NCI-H748 treated with DMSO at 0.1 percent for 48 hours (cell line): ENCODE results near the gene ACTG2.
"Not testable (repeated sequence)": the region's sequence is repeated elsewhere in the genome, so short reads cannot be mapped to it uniquely, and the experiment has no call there.

ENCODE experiments used
- DNase-seq: peaks from one replicate; lab custom pipeline; 2025; lab: John Stamatoyannopoulos, UW

ACTG2 gene

DNA sequence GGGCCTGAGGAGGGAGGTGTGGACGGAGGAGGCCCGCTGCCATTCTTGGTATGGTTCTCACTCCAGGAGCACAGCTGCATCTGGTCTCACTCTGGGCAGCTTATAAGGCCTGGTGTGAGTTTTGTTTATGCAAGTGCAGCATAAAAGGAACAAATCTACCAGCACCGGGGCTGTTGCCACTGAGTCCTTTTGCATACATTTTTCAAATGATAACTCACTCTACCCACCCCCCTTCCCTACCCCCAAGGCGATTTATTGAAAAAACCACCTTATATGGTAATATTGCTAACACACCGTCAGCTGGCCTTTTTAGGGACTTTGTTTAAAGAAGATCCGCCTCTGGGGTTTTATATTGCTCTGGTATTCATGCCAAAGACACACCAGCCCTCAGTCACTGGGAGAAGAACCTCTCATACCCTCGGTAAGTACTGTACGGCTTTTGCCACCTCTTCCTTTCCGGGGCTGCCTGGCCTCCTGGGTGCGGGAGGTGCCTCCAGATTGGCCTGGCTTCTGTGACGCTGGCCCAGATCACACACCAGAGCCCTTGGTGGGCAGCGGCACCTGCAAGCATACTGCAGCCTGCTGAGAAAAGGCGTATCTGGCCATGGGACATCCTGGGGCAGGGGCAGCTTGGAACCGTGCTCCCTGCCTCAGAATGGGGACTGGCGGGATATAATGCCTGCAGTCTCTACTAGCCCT, at the start of gene ACTG2:
TSS of gene ACTG2 (plus strand) at position 378 of the 699 bp plus-strand sequence. CDS start 8,304 bp downstream, outside the sequence.
- no peak for DNase-seq

DNA sequence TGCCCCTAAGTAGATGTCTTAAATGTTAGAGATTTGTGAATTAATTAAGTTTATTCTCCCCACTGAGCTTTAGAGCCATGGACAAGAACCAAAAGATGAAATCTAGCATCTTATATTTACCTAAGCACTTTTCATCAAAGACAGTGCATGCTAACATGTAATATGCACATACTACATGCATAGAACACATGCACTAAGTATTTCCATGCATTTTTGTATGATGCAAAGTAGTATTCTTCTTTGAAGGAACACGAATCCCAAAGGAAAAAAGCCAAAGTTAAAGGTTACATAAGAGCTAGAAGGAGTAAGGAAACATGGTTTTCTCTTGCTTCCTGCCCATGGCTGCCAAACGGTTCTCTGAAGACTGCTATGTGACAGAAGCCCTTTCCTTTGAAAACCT, 48.7 kb upstream of the ACTG2 start:
- DNase-seq, result no peak

DNA sequence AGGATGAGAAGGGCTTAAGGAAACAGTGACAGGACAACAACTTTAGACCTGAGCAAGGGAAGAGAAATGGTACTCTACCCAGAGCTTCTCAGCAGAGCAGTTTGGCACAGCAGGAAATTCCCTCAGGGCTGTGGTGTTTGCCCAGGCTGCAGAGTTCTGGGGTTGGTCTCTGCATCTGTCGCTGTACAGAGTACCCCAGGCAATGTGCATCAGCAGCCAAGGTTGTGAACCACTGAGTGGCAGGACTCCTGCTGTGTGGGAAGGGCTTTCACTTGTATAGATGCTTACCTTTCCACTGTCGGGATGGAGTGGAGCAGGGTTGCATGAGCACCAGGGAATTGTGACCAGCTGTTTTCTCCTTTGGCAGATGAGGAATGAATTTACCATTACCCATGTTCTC, 42.8 kb upstream of the ACTG2 start:
- no peak for DNase-seq

DNA sequence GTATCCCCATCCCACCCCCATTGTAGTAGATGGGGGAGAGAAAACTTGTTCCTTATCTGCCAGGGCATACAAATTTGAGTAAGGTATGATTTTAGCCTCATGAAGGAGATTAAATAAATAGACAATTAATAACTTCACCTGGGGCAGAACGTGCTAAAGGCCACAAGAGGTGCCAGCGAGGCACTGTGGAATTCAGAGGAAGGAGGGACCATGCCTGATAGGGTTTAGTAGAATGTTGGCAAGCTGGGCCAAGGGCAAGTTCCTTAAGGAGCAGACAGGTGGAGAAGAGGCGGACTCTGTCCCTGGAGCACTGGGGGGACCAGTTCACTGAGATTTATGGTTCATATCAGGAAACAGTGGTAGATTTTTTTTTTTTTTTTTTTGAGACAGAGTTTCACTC, 41.5 kb upstream of the ACTG2 start:
- DNase-seq, result no peak

DNA sequence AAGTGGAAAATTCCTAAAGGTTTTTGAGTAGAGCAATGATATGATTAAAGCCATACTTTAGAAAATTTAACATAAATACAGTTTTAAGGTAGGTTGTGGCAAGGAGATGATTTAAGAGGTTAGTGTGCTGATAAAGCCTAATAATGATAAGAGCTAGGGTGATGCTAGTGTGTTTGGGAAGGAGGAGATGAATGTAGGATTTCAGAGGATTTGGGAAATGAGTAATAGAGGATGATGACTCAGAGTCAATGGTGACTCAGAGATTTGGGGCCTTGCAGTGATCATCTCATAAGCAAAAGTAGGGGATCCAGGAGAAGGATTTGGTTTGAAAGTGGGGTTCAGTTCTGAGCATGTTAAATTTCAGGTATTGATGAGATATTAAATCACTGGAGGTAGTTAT, 40.8 kb upstream of the ACTG2 start:
- DNase-seq, result no peak

DNA sequence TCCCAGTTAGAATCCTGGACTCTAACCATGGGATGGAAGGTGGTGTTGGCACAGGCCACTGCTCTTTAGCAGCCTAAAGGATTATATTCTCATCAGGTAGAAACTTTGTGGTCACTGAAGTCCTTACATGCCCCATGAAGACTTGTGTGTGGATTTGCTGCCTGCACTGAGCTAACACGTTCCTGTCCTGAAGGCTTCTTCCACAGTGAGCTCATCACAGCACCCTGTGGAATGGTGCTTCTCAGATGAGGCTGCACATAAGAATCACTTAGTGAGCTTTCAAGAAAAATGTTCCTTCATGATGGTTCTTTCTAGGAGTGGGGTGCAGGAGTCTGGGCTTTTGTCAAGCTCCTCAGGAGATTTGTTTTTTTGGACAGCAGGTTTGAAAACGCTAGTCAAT, 37.3 kb upstream of the ACTG2 start:
- no peak for DNase-seq

DNA sequence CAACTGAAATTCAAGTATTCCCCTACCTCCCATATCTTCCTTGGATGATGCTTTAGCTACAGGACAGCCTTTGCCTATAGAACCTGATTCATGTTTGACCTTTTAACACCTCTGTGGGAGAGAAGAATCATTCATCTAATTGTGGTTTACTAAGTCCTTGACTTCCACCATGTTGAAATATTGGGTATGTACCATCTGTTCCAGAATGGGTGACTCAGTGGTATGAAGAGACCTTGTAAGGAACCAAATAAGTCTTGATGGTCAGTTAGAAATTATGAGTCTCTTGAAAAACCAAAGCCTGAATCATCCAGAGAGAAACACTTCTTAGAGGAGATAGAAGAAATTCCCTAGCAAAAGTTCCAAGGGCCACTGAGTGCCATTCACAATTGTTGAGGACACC, 36.6 kb upstream of the ACTG2 start:
- DNase-seq, result no peak

DNA sequence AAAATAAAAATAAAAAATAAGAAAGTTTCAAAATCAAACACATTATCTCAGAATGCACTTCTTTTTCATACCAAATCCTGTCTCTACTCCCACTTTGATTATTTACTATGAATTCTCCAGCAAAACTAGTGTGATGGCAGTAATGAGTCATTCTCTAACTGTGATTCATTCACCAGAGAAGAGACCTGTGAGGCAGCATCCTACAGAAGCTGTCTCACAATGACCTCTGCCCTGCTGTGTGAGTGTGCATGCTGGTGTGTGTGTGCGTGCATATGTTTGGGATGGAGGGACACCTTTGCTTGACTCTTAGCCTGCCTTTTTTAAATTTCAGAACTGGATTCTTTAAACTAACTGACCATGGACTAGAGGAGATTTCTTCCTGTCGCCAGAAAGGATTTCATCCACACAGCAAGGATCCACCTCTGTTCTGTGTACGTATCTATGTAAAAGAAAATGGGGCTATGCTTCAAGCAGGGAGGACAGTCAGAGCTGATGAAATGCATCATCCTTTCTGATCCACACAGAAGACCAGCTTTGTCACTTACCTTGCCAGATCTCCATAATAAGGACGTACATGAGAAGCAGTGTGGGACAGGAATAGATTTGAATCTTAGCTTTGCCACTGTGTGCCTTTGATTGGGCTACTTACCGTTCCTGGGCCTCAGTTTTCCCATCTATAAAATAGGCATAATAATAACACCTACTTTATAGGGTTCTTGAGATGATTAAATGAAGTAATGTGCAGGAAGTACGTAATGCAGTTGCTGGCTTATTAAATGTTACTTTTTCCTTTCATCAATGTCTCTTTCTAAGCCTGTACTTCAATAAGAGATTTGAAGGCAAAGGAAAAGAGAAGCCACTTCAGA, 32.9 kb upstream of the ACTG2 start:
- no peak for DNase-seq

DNA sequence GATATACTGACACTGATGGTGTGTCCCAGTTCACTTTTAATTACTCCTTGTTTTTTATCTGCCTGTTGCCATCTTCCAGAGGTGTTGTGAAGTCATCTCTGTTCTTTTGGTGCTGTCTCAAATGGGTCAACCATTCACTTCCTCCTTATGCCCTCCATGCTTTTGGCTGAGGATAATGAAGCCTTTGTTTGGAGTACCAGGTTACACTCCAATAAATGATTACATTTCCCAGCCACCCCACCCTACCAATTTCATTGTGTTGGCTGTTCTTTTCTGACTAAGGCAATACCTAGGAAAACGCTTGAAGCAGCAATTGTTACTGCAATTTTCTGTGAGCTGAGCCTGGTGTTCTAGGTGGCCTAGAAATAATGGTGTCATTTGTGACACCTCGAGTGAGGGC, 29.8 kb upstream of the ACTG2 start:
- DNase-seq, result no peak

DNA sequence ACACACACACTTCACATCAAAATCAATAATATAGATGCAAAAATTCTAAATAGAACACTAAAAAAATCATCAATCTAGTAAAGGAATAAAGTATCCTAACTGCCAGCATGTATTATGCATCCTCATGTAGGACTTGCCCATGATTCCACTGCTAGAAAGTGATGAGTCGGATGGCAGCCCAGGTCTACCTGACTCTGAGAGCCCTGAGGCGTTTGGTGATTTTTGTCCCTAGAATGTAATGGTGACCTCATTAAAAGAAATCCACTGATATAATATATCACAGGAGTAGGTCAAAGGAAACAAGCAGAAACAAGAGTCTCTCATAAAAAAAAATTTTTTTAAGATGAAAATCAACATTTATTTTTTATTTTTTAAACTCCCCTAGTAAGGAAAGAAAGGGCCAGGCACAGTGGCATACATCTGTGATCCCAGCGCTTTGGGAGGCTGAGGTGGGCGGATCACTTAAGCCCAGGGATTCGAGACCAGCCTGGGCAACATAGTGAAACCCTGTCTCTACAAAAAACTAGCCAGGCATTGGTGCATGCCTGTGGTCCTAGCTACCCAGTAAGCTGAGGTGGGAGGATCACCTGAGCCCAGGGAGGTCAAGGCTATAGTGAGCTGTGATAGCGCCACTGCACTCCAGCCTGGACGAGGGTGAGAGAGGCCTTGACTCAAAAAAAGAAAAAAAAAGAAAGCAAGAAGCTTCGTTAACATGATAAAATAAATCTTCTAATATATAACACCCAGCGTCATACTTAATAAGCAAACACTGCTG, 24.4 kb upstream of the ACTG2 start:
- no peak for DNase-seq

DNA sequence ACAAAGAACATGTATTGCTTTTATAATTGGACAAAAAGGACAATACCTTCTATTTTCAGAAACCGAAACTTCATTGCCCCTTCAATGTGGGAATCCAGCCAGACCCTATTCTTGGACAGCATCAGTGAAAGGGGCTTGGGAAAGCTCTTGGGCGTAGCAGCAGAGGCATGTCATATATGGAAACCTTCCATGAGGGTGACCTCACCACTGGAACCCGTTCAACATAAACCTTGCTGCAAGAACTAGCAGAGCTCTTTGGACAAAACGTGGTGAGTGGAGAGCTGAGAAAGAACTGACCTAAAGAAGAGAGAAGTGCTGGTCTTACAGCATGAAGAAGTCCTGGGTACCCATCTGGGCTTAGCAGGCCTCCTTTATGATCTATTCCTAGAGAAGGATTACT, 22.7 kb upstream of the ACTG2 start:
- no peak for DNase-seq

DNA sequence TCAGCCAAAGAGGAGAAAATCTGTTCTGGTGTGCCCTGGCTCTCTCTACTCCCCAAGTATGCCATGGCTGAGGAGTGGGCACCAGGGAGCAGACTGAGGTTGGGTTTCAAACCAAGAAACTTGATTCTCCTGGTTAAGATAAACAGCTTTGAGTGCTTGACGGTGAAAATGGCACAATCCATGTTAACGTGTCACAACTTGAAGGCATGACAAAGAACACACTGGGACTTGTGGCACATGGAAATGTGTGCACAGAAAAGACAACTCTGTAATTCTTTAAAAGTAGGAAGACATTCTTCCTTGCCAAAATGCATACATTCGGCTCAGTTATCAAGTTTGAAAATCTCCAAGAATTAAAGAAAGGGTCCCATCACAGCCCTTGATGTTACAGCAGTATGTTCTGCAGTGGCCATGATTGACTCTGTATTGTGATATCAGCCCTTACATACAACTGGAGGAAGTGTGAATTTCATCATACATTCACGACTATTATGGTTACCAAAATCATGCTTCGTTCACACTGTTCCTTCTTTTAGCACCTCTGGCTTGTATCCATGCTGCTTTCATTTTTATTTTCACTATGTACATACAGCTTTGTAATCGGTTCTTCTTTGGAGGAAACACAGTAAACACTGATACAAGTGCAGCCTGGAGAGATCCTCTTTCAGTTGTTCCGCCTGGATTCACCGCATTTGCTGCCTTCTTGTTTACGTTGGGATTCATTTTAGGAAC, 15.6 kb upstream of the ACTG2 start:
- DNase-seq, result no peak

DNA sequence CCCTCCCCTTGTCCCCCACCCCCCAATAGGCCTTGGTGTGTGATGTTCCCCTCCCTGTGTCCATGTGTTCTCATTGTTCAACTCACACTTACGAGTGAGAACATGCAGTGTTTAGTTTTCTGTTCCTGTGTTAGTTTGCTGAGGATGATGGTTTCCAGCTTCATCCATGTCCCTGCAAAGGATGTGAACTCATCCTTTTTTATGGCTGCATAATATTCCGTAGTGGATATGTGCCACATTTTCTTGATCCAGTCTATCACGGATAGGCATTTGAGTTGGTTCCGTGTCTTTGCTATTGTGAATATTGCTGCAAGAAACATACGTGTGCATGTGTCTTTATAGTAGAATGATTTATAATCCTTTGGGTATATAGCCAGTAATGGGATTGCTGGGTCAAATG, 14.8 kb upstream of the ACTG2 start:
- DNase-seq, result not testable (repeated sequence)

DNA sequence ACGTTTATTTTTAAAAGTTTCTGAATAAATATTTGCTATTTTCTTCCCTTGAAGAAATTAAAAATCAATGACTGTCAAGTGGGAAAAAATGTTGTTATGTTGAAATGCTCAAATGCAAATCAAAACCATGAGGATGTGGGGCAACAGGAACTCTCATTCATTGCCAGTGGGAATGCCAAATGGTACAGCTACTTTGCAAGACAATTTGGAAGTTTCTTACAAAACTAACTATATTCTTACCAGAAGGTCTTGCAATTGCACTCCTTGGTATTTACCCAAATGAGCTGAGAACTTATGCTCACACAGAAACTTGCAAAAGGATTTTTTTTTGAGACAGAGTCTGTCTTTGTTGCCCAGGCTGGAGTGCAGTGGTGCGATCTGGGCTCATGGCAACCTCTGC, 7.4 kb upstream of the ACTG2 start:
- no peak for DNase-seq

DNA sequence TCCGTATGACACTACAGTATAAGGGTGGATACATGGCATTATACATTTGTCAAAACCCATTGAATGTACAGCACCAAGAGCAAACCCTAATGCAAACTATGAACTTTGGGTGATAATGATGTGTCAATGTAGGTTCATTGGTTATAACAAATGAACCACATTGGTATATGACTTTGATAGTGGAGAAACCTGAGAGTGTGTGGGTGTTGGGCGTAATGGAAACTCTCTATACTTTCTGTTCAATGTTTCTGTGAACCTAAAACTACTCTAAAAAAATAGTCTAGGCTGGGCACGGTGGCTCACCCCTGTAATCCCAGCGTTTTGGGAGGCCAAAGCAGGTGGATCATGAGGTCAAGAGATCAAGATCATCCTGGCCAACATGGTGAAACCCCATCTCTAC, 6.5 kb upstream of the ACTG2 start:
- no peak for DNase-seq

DNA sequence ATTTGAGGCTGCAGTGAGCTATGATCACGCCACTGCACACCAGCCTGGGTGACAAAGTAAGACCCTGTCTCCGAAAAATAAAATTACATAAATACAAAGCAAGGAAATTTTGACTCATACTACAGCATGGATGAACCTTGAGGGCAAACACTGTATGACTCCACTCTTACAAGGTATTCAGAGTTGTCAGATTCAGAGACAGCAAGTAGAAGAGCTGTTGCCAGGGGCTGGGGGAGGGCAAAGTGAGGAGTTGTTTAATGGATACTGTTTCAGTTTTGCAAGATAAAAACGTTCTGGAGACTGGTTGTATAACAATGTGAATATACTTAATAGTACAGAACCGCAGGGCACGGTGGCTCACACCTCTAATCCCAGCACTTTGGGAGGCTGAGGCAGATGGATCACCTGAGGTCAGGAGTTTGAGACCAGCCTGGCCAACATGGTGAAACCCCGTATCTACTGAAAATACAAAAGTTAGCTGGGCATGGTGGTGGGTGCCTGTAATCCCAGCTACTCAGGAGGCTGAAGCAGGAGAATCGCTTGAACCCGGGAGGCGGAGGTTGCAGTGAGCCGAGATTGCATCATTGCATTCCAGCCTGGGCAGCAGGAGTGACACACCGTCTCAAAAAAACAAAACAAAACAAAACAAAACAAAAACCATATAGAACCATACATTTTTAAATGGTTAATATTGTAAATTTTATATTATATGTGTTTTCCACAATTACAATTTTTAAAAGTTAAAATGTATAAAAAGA, 5.0 kb upstream of the ACTG2 start:
- not testable (repeated sequence) for DNase-seq

DNA sequence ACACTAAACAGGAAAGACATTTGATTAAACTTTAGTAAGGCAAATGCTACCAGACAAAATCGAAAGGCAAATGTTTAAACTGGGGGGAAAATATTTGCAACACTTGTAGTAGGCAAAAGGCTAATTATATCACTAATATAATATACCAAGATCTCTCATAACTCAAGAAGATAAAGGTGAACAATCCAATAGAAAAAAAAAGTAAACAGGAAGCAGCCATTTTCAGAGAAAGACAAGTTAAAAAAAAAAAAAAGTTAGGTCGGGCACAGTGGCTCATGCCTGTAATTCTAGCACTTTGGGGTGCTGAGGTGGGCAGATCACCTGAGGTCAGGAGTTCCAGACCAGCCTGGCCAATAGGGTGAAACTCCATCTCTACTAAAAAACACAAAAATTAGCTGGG, 4.4 kb upstream of the ACTG2 start:
- DNase-seq, result no peak

DNA sequence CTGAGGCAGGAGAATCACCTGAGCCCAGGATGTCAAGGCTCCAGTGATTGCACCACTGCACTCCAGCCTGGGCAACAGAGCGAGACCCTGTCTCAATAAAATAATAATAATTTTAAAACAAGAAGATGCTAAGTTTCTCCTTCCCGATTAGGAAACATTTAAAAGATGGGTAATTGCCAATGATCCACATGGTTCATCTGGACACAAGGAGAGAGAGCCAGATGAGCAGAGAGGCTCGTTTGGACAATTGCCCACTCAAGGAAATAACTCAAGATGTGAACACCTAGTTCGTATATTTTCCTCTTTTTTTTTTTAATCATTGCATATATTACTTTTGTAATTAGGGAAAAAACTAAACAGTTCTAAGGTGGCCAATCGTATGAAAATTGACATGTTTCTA, 3.6 kb upstream of the ACTG2 start:
- no peak for DNase-seq

DNA sequence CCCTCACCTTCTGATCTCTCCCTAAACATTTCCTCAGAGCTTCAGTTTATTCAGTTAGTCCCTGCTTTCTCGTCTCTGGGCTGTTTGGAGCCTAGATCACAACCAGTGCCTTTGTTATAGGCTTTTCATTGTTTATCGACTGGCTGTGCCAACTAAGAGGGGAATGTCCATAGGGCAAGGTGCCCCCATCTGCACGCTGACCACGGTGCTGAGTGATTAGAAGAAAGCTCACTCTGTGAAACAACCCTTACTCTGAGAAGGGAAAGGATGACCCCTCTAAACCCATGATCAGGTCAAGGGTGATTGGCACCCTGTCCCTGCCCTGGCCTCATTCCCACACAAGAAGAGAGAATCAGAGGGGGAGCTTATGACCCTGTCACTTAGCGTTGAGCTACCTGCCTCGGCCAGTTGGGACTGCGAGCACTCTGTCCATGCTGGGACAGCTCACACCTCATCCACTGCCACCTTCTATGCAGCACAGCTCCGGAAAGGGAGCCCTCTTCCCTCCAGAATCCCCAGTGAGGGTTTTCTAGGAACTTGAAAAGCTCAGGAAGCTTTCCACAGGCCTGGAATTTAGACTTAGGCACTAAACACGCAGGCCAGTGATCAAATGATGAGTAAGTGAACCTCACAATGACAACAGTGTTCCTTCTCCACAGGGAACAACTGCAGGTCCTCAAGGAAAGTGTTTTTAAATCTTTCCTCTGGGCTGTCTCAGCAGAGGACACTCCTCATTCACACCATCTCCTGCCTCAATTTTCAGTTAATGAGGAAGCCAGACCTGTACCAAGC, 2.3 kb upstream of the ACTG2 start:
- no peak for DNase-seq

DNA sequence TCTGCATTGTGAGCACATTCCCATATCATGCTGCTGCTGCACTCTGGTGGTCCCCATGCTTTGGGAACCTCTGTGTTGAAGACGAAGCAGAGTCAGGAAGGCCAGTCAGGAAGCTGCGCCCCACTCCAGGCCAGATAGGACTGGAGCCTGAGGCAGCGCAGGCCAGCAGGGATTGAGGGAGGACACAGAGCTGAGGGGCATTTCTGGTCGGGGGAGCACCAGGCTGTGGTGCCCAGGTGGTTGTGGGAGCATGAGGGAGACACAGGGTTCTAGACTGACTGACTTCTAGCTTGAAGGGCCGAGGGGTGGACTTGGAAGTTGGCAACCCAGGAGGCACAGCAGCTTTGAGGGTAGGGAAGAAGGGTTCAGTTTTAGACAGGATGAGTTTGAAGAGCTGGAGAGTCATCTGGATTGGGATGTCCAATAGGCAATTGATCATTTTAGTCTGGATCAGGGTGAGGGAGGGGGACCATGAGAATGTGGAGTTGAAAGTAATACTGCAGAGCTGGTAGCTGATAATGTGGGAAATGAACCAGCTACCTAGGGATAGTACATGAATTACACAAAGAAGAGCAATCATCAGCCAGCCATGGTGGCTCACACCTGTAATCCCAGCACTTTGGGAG, 1.4 kb upstream of the ACTG2 start:
- DNase-seq, result no peak
